ENCODE measurements around the gene TTLL5.
"Not testable (repeated sequence)": the region's sequence is repeated elsewhere in the genome, so short reads cannot be mapped to it uniquely, and the experiment has no call there.

TTLL5 gene

GRCh38 chr14:75840911-75841310 is 179.9 kb downstream of the TTLL5 start:
- DNase-seq = no peak

DNA sequence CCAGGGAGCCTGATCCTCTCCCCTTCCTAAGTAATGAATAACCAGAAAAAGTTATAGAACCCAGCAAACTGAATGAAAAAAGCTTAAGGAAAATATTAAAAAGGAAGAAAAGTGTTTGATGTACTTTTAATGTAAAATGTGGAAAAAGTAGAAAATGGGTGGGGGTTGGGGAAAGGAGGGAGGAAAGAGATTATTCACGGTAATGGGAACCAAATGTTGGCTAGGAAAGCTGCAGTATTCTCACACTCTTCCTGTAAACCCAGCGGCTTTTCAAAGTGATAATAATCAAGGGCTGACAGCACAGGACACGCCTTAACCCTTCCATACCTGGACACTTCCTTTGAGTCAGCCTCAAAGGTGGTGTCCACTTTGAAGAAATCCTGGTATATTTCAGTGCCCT is 181.5 kb downstream of the TTLL5 start:
- no peak for DNase-seq

DNA sequence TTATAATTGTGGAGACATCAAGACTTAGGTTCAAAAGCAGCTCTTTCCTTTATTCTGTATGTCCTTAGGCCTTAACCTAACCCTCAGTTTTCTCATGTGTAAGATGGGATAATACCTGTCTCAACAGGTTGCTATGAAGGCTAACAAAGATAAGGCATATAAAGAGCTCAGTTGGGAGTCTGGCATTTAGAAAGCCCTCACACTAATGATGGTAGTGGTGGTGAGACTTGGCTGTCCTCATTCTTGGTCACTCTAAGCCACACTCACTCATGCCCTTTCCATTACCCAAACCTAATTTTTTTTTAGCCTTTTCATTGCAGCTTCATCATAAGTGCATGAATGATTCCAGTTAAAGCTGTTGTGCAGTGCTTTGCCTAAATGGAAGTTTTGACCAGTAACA is 183.4 kb downstream of the TTLL5 start:
- no peak for DNase-seq

DNA sequence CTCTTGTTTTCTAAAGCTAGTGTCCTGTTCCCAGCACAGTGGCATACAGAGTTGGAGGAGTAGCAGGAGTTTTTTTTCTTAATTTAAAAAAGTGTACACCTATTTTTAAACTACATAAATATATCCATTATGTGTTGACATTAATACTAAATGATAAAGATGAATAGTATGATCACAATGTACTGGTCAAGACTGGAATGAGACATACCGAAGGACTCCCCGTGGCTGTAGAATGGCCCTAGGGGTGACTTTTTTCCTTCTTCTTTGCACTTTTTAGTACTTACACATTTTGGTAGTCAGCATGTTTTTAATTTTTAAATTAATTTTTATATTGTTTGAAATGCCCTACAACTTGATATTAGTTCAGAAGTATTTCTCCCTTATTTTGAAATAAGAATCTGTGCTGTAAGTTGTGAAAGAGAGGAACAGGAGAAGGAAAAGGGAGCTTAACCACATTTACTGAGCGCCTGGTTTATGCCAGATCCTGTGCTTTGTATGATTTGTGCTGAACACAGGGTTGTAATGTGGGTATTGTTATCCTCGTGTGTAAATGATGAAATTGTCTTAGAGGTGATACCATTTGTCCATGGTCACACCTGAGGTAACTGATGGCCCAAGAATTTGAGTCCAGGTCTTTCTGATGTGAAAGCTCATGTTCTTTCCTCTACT is 184.2 kb downstream of the TTLL5 start:
- DNase-seq = no peak

DNA sequence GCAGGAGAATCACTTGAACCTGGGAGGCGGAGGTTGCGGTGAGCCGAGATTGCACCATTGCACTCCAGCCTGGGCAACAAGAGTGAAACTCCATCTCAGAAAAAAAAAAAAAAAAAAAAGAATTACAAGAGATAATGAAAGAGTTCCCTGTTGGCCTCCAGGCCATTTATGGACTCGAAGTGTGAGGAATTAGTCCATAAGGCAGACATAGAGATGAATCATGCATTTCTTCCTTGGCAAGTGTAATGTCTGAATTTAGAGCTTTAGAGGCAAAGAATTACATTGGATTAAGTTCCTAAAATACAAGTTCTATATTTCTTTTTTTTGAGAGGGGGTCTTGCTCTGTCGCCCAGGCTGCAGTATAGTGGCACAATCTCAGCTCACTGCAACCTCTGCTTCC is 185.6 kb downstream of the TTLL5 start:
- DNase-seq = not testable (repeated sequence)

DNA sequence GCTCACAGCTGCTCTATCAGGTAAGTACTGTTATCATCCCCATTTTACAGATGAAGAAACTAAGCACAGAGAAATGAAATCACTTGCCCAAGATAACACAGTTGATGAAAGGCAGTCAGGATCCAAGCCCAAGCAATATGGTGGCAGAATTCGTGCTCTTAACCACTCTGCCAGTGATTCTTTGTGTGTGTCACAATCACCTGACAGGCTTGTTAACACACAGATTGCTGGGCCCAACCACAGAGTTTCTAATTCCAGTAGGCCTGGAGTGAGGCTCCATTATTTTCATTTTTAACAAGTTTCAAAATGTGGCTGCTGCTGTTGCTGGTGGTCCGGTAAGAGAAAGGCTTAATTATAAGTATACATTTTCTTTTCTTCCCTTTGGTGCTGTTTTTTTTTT is 186.5 kb downstream of the TTLL5 start:
- DNase-seq = no peak

DNA sequence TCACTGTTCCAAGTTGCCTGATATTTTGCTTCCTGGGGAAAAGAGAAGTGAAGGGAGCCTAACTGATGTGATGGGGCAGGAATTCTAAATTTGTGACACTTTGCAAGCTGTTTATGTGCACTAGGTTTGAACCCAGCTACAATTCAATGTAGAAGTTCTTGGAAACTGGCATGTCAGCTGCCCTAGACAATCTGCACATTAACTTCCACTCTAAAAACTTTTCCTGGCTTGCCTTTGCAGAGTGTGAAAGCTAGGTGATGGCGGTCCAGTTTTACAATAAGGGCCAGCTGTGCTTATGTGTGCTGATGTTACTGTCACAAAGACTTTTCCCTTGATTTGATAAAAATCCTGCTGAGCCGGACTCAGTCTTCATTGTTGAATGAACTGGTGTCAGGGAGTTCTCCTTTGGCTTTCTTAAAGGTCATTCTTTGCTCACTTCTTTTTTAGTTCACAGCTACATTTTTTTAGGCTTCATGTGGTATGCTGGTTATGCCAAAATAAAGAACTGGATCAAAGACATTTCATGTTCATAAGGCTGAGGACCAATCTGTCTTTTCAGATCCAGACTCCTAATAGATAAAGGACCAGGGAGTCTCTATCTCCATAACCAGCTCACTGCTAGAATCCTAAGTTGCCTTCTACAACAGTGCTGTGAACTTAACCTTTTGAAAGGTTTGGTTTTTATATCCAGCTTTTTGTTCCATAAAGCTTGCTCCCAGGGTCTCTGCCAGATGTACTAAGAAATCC is 187.3 kb downstream of the TTLL5 start:
- no peak for DNase-seq

DNA sequence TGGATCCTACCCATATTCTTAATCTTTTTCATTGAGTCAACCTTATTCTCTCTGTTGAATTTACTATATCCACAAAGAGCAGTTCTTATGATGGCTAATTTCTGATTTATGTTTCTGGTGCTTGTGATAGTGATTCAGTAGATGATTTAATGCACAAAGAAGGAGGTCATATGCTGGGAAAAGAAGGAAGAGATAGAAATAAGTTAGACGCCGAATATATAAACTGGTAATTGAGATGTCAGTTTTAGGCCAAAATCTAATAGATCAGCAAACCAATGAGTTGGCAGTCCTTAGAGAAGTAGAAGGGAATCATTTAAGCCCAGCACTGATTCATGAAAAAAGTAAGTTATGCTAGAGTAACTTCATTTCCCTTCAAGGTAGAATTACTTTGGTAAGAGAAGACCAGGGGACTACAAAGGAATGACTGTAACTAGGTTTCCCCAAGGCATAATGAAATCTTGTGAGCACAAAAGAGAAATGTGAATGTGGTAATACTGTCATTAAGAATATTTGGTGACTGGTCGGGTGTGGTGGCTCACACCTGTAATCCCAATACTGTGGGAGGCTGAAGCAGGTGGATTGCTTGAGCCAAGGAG is 188.4 kb downstream of the TTLL5 start:
- DNase-seq = no peak

- no peak for DNase-seq
These were observed 190.5 kb downstream of the TTLL5 start for GRCh38 chr14:75851574-75851866.

DNA sequence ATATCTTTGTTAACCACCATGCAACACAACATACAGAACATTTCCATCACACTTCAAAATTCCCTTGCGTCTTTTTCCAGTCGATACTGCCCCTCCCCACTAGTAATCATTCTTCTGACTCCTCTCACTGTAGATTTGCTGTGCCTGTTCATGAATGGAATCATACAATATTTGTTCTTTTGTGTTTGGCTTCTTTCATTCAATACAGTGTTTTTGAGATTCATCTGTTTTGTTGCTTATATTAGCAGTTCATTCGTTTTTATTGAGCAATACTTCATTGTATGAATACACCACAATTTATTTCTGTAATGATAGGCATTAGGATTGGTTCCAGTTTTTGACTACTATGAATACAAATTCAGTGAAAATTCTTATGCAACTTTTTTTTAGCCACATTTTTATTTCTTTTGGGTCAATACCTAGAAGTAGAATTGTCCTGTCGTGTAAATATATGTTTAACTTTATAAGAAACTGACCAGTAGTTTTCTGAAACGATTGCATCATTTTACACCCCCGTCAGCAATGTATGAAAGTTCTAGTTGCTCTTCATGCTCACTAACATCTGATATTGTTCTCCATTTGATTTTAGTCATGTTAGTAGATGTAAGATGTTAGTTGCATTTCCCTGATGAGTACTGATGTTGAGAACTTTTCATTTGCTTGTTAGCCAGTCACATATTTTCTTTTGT is 193.2 kb downstream of the TTLL5 start:
- no peak for DNase-seq

- DNase-seq = no peak
These were observed 196.2 kb downstream of the TTLL5 start for GRCh38 chr14:75857199-75857598.

DNA sequence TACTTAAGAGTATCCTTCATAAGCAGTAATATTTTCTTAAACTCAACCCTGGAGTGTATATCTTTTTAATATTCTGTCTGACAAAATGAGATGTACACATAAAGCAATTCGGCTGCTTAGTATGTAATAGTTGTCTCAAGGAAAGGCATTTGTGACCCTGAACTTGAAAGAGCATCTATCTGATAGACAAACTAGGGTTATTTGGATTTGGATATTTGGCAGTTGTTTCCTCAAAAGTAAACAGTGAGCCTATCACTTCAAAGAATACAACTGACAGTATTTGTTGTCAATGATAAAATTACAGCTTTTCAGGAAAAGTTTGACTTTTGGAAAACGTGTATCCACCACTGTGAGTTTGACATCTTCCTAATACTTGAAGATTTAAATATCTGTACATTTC is 197.3 kb downstream of the TTLL5 start:
- DNase-seq = no peak

- DNase-seq = no peak
These were observed 198.7 kb downstream of the TTLL5 start for GRCh38 chr14:75859746-75860145.

- no peak for DNase-seq
These were observed 199.6 kb downstream of the TTLL5 start for GRCh38 chr14:75860561-75861160.

- no peak for DNase-seq
These were observed 200.1 kb downstream of the TTLL5 start for GRCh38 chr14:75861161-75861621.

DNA sequence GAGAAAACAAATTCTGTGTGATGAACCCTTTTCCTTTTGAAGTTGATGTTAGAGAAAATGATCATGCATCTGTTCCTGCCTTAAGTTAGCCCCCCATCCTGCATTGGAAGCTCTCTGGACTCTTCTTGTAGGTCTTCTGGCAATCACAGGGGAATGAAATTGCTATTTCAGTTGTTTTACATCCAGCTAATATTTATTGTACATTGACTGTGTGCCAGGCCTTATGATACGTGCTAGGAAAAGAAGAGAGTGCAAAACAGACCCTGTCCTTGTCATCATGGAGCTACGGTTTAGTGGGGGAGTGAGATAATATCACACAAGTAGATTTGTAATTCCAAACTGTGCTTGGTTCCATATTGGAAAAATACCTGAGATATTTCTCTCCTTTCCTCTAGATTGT is 202.2 kb downstream of the TTLL5 start:
- DNase-seq = no peak

- no peak for DNase-seq
These were observed 203.3 kb downstream of the TTLL5 start for GRCh38 chr14:75864352-75864751.

GRCh38 chr14:75865531-75865930 is 204.5 kb downstream of the TTLL5 start:
- DNase-seq = no peak

DNA sequence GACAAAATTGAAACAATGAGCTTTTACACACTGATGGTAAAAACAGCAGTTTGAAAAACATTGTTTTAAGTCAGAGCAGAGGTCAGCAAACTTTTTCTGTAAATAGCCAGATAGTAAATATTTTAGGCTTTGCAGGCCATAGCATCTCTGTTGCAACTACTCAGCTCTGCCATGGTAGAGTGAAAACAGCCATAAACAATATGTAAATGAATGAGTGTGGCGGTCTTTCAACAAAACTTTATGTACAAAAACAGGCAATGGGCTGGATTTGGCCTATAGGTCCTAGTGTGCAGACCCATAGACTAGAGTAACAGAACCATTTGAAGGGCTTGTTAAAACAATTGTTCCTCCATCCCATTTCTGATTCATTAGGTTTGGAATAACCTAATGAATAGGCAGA is 205.9 kb downstream of the TTLL5 start:
- no peak for DNase-seq

DNA sequence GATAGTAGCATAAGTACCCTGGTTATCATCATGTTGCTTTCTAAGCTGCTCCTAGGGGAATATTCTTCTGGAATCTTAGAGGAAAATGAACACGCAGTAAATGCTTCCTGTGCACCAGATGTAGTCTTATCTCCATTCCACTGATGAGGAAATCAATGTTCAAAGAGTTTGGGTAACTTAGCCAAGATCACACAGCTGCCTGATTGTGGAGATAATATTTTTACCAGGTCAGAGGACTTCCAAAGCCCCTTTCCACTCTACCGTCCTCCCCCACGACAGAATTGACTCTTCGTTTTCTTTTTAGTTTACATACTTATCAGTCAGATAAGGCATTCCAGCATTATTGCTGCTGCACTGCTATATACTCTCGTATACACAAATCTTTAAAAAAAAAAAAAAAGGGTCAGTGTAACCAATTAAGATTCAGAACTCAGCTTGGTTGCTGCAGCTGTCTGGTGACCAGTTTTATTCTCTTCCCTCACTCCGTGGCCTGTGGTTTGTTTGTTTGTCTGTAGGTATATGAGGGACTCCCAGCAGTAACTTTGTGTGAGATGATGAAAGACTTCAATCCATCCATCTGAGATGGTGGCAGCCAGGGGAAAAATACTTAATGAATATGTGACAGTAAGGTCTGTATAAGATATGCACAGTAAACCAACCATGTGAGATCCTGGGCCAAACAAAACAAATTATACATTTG is 210.3 kb downstream of the TTLL5 start:
- no peak for DNase-seq

- DNase-seq = no peak
These were observed 214.9 kb downstream of the TTLL5 start for GRCh38 chr14:75875958-75876357.

GRCh38 chr14:75876530-75876929 is 215.5 kb downstream of the TTLL5 start:
- DNase-seq = no peak

DNA sequence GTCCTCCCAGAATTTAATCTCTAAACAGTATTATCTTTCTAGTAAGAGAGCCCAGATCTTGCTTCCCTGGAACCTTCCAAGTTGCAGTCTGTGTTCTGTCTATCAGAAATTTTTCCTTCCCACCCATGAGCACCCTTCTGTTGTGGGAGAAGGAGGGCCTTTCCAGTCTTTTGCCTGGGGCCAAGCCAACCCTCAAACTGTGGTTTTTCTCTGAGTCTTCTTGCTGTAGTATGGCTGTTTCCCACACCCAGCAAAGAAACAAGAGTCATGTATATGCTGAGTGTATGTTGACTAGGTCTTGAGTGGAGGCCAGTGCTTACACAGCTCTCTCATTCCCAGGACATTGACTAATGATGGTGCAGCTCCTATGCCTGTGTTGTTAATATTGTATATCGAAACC is 216.2 kb downstream of the TTLL5 start:
- DNase-seq = no peak

Measured in NCI-H2081 treated with DMSO at 0.1 percent for 48 hours (cell line).